ENCODE measurements around the gene TBC1D22A. TPM values are rescaled to one million over a fixed set of nuclear protein-coding genes. Genes with fewer than 3 reads are reported as not detected.

Gene TBC1D22A
- total and polyA plus RNA-seq, 10 of the 15 experiments (the other 5 are each of a cell fraction or from before 2014, with no cell fraction given), result 0.63 to 44.7 (median 27.4) TPM

DNA sequence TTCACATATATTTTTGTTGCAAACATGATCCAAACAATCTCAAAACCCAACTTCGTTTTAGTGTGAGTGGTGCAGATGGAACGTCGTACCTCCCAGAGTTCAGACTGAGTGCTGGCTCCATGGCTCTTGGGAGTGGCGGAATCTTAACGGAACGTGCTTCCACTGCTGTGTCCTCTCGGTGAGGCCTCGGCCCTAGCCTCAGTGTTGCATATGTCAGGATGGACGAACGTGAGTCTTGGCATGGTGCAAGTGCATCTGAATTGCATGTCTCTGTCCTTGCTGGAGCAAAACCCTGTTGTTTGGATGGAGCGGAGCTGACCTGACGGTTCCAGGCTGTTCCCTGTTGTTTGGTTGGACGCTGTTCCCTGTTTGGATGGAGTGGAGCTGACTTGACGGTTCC, 306.8 kb downstream of the TBC1D22A start:
- no peak for DNase-seq (ENCODE audit: low read depth, low spot score)
- ChIA-PET SMC1A (ENCODE audit: uncharacterized antibody, unreplicated experiment) (no interaction called here), RAD21 (ENCODE audit: unreplicated experiment) (no interaction called here), CTCF (no interaction called here), POLR2A (no interaction called here)
- Histone ChIP-seq H3K4me1 (ENCODE audit: control insufficient read depth, insufficient read depth, low read length) (no peaks in the 10 kb centered on the region), H3K27me3 (replicated peaks in 1 of 2; ENCODE audit: control insufficient read depth in 2 of 2, insufficient read depth in 2 of 2, low read length in 1 of 2) (no peaks in the 10 kb centered on the region), H3K36me3 (ENCODE audit: control insufficient read depth in 2 of 2, insufficient read depth in 2 of 2, low read length in 1 of 2) (peaks cover 0 to 10% of the 10 kb centered on the region in 2 experiments; a peak in 2 of 4 replicates), H3K4me2 (ENCODE audit: control insufficient read depth, insufficient read depth) (no peak overlapping the region), H4K20me1 (ENCODE audit: control insufficient read depth, insufficient read depth) (no peaks in the 10 kb centered on the region), H3K9me3 (replicated peaks; ENCODE audit: control insufficient read depth, insufficient read depth, low read length) (peaks cover 5% of the 10 kb centered on the region; the same call in 1 of the 3 replicates), H3K79me2 (ENCODE audit: control insufficient read depth, insufficient read depth, low read length) (no peaks in the 10 kb centered on the region), H2AFZ (ENCODE audit: control insufficient read depth, low read depth, low read length) (no peak overlapping the region), H3K4me3 (no peak overlapping the region), H3K9ac (ENCODE audit: control insufficient read depth, insufficient read depth, low read length) (no peak overlapping the region), H3K27ac (ENCODE audit: control insufficient read depth, insufficient read depth) (no peak overlapping the region)
- in situ Hi-C loops (cut with MboI) (no loop called here), intact Hi-C loops (cut with micrococcal nuclease; ENCODE audit: unreplicated experiment) (no loop called here)
- FAIRE-seq, result no peak
- no TSS peak for BruUV-seq (replicated peaks)
- WGBS (ENCODE audit: insufficient coverage, insufficient replicate concordance, low lambda C conversion rate, missing lambda C conversion rate), result 96% methylated on average over 14 of the region's 14 CpGs
- ATAC-seq, result no peak
- TF ChIP-seq, protein P1, sequence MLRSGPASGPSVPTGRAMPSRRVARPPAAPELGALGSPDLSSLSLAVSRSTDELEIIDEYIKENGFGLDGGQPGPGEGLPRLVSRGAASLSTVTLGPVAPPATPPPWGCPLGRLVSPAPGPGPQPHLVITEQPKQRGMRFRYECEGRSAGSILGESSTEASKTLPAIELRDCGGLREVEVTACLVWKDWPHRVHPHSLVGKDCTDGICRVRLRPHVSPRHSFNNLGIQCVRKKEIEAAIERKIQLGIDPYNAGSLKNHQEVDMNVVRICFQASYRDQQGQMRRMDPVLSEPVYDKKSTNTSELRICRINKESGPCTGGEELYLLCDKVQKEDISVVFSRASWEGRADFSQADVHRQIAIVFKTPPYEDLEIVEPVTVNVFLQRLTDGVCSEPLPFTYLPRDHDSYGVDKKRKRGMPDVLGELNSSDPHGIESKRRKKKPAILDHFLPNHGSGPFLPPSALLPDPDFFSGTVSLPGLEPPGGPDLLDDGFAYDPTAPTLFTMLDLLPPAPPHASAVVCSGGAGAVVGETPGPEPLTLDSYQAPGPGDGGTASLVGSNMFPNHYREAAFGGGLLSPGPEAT (IDR thresholded peaks at IDR 0.05; ENCODE audit: low read depth), result no peak
- TF ChIP-seq BRCA1 (IDR thresholded peaks at IDR 0.05; ENCODE audit: low read depth, low read length) (no peak), CHD4 (IDR thresholded peaks at IDR 0.05) (no peak), CHD2 (IDR thresholded peaks at IDR 0.05; ENCODE audit: borderline replicate concordance, low read depth, low read length) (no peak), CEBPB (IDR thresholded peaks at IDR 0.05; ENCODE audit: borderline replicate concordance in 1 of 2, low read depth in 2 of 2, low read length in 2 of 2) (no peak), CREB1 (IDR thresholded peaks at IDR 0.05; ENCODE audit: low read depth) (no peak), TCF3 (IDR thresholded peaks at IDR 0.05; ENCODE audit: borderline replicate concordance, insufficient read depth, low read depth, low read length) (no peak), NR2C1 (IDR thresholded peaks at IDR 0.05) (no peak), ZNF24 (IDR thresholded peaks at IDR 0.05) (no peak), IRF4 (IDR thresholded peaks at IDR 0.05; ENCODE audit: low read depth, low read length) (no peak), TAF1 (IDR thresholded peaks at IDR 0.05; ENCODE audit: borderline replicate concordance, low read depth, low read length) (no peak), GATAD2B (conservative IDR thresholded peaks at IDR 0.05; ENCODE audit: low read depth) (no peak), RFX5 (IDR thresholded peaks at IDR 0.05; ENCODE audit: low read depth, low read length) (no peak)
- TF ChIP-seq, protein P2, sequence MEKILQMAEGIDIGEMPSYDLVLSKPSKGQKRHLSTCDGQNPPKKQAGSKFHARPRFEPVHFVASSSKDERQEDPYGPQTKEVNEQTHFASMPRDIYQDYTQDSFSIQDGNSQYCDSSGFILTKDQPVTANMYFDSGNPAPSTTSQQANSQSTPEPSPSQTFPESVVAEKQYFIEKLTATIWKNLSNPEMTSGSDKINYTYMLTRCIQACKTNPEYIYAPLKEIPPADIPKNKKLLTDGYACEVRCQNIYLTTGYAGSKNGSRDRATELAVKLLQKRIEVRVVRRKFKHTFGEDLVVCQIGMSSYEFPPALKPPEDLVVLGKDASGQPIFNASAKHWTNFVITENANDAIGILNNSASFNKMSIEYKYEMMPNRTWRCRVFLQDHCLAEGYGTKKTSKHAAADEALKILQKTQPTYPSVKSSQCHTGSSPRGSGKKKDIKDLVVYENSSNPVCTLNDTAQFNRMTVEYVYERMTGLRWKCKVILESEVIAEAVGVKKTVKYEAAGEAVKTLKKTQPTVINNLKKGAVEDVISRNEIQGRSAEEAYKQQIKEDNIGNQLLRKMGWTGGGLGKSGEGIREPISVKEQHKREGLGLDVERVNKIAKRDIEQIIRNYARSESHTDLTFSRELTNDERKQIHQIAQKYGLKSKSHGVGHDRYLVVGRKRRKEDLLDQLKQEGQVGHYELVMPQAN (conservative IDR thresholded peaks at IDR 0.05), result no peak
- TF ChIP-seq, protein P3, sequence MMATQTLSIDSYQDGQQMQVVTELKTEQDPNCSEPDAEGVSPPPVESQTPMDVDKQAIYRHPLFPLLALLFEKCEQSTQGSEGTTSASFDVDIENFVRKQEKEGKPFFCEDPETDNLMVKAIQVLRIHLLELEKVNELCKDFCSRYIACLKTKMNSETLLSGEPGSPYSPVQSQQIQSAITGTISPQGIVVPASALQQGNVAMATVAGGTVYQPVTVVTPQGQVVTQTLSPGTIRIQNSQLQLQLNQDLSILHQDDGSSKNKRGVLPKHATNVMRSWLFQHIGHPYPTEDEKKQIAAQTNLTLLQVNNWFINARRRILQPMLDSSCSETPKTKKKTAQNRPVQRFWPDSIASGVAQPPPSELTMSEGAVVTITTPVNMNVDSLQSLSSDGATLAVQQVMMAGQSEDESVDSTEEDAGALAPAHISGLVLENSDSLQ (IDR thresholded peaks at IDR 0.05), result no peak

Measured in GM12878 (cell line).